IPS-15b (cell line): ENCODE data around the gene B4GALNT1.

ENCODE experiments used
- H3K27me3 ChIP-seq: one replicate; pipeline ENCODE4 v1.6.1; 2013; ENCODE audit warnings: low read length; ENCODE audit not compliant: control insufficient read depth, insufficient read depth
- H3K36me3 ChIP-seq: one replicate; pipeline ENCODE4 v1.6.1; 2013; ENCODE audit warnings: low read length; ENCODE audit not compliant: control insufficient read depth, insufficient read depth
- H3K4me1 ChIP-seq: one replicate; pipeline ENCODE4 v1.6.1; 2013; ENCODE audit warnings: mild to moderate bottlenecking, low read length; ENCODE audit not compliant: control insufficient read depth, insufficient read depth
- H3K4me3 ChIP-seq: one replicate; pipeline ENCODE4 v1.5.1; 2013; ENCODE audit warnings: low read depth, low read length
- H3K9ac ChIP-seq: one replicate; pipeline ENCODE4 v1.6.1; 2013; ENCODE audit warnings: low read depth, mild to moderate bottlenecking, low read length
- H3K9me3 ChIP-seq: one replicate; pipeline ENCODE4 v1.6.1; 2013; ENCODE audit warnings: mild to moderate bottlenecking, low read length; ENCODE audit not compliant: control insufficient read depth, insufficient read depth

B4GALNT1 gene

GRCh38 chr12:57584690-57585089 is 48.3 kb downstream of the B4GALNT1 start:
- Histone ChIP-seq H3K9me3 (no peaks in the 10 kb centered on the region), H3K9ac (no peak overlapping the region), H3K4me3 (no peak overlapping the region), H3K27me3 (peaks cover 2% of the 10 kb centered on the region), H3K36me3 (no peaks in the 10 kb centered on the region), H3K4me1 (no peaks in the 10 kb centered on the region)

GRCh38 chr12:57584050-57584449 is 49.0 kb downstream of the B4GALNT1 start:
- H3K36me3 ChIP-seq = no peaks in the 10 kb centered on the region
- H3K4me3 ChIP-seq = no peak overlapping the region
- H3K4me1 ChIP-seq = no peaks in the 10 kb centered on the region
- H3K9ac ChIP-seq = no peak overlapping the region
- no peaks in the 10 kb centered on the region for H3K9me3 ChIP-seq
- peaks cover 2% of the 10 kb centered on the region for H3K27me3 ChIP-seq

GRCh38 chr12:57583008-57583831 is 49.8 kb downstream of the B4GALNT1 start:
- Histone ChIP-seq H3K4me1 (no peaks in the 10 kb centered on the region), H3K4me3 (no peak overlapping the region), H3K36me3 (no peaks in the 10 kb centered on the region), H3K9me3 (no peaks in the 10 kb centered on the region), H3K9ac (no peak overlapping the region), H3K27me3 (peaks cover 2% of the 10 kb centered on the region)

- H3K9ac ChIP-seq = no peak overlapping the region
- no peaks in the 10 kb centered on the region for H3K9me3 ChIP-seq
- no peaks in the 10 kb centered on the region for H3K27me3 ChIP-seq
- H3K4me1 ChIP-seq = no peaks in the 10 kb centered on the region
- peaks cover 6% of the 10 kb centered on the region for H3K36me3 ChIP-seq
- H3K4me3 ChIP-seq = no peak overlapping the region
Measured at GRCh38 chr12:57582440-57582839, 50.6 kb downstream of the B4GALNT1 start.

- H3K4me1 ChIP-seq = no peaks in the 10 kb centered on the region
- no peaks in the 10 kb centered on the region for H3K9me3 ChIP-seq
- H3K27me3 ChIP-seq = no peaks in the 10 kb centered on the region
- H3K36me3 ChIP-seq = peaks cover 8% of the 10 kb centered on the region
- H3K9ac ChIP-seq = no peak overlapping the region
- no peak overlapping the region for H3K4me3 ChIP-seq
Measured at GRCh38 chr12:57581802-57582201, 51.2 kb downstream of the B4GALNT1 start.

GRCh38 chr12:57580466-57580795 is 52.6 kb downstream of the B4GALNT1 start:
- no peaks in the 10 kb centered on the region for H3K9me3 ChIP-seq
- H3K4me1 ChIP-seq = no peaks in the 10 kb centered on the region
- H3K36me3 ChIP-seq = peaks cover 18% of the 10 kb centered on the region
- H3K4me3 ChIP-seq = no peak overlapping the region
- H3K27me3 ChIP-seq = no peaks in the 10 kb centered on the region
- no peak overlapping the region for H3K9ac ChIP-seq

GRCh38 chr12:57579677-57580465 is 53.1 kb downstream of the B4GALNT1 start:
- H3K9ac ChIP-seq = no peak overlapping the region
- H3K27me3 ChIP-seq = no peaks in the 10 kb centered on the region
- no peak overlapping the region for H3K4me3 ChIP-seq
- H3K4me1 ChIP-seq = no peaks in the 10 kb centered on the region
- H3K36me3 ChIP-seq = peaks cover 22% of the 10 kb centered on the region
- H3K9me3 ChIP-seq = no peaks in the 10 kb centered on the region

- H3K9me3 ChIP-seq = no peaks in the 10 kb centered on the region
- H3K4me1 ChIP-seq = no peaks in the 10 kb centered on the region
- no peaks in the 10 kb centered on the region for H3K27me3 ChIP-seq
- peaks cover 22% of the 10 kb centered on the region for H3K36me3 ChIP-seq
- H3K9ac ChIP-seq = no peak overlapping the region
- no peak overlapping the region for H3K4me3 ChIP-seq
Measured at GRCh38 chr12:57579011-57579410, 54.0 kb downstream of the B4GALNT1 start.

GRCh38 chr12:57577981-57578758 is 54.8 kb downstream of the B4GALNT1 start:
- no peaks in the 10 kb centered on the region for H3K9me3 ChIP-seq
- no peaks in the 10 kb centered on the region for H3K4me1 ChIP-seq
- peaks cover 23% of the 10 kb centered on the region for H3K36me3 ChIP-seq
- no peak overlapping the region for H3K4me3 ChIP-seq
- no peaks in the 10 kb centered on the region for H3K27me3 ChIP-seq
- no peak overlapping the region for H3K9ac ChIP-seq

- no peaks in the 10 kb centered on the region for H3K9me3 ChIP-seq
- H3K9ac ChIP-seq = no peak overlapping the region
- no peaks in the 10 kb centered on the region for H3K4me1 ChIP-seq
- peaks cover 37% of the 10 kb centered on the region for H3K36me3 ChIP-seq
- H3K4me3 ChIP-seq = no peak overlapping the region
- H3K27me3 ChIP-seq = no peaks in the 10 kb centered on the region
Measured at GRCh38 chr12:57576613-57577160, 56.3 kb downstream of the B4GALNT1 start.
